Occipital lobe (tissue), 2 donors: ENCODE measurements around the gene RUBCNL. TPM values are rescaled to one million over a fixed set of nuclear protein-coding genes. Genes with fewer than 3 reads are reported as not detected.
"Not testable (repeated sequence)": the region's sequence is repeated elsewhere in the genome, so short reads cannot be mapped to it uniquely, and the experiment has no call there.

ENCODE experiments used
- DNase-seq: peaks from one replicate; lab custom pipeline; 2025; lab: John Stamatoyannopoulos, UW
- total RNA-seq: library from RNA; depleted of rRNA; stranded (reverse); fragments of >200 nt; gene quantifications from one replicate; pipeline ENCODE4 v1.2.3, GENCODE V29; 2014

The RUBCNL gene, protein sequence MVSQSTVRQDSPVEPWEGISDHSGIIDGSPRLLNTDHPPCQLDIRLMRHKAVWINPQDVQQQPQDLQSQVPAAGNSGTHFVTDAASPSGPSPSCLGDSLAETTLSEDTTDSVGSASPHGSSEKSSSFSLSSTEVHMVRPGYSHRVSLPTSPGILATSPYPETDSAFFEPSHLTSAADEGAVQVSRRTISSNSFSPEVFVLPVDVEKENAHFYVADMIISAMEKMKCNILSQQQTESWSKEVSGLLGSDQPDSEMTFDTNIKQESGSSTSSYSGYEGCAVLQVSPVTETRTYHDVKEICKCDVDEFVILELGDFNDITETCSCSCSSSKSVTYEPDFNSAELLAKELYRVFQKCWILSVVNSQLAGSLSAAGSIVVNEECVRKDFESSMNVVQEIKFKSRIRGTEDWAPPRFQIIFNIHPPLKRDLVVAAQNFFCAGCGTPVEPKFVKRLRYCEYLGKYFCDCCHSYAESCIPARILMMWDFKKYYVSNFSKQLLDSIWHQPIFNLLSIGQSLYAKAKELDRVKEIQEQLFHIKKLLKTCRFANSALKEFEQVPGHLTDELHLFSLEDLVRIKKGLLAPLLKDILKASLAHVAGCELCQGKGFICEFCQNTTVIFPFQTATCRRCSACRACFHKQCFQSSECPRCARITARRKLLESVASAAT
- 5.8 TPM for total RNA-seq

DNA sequence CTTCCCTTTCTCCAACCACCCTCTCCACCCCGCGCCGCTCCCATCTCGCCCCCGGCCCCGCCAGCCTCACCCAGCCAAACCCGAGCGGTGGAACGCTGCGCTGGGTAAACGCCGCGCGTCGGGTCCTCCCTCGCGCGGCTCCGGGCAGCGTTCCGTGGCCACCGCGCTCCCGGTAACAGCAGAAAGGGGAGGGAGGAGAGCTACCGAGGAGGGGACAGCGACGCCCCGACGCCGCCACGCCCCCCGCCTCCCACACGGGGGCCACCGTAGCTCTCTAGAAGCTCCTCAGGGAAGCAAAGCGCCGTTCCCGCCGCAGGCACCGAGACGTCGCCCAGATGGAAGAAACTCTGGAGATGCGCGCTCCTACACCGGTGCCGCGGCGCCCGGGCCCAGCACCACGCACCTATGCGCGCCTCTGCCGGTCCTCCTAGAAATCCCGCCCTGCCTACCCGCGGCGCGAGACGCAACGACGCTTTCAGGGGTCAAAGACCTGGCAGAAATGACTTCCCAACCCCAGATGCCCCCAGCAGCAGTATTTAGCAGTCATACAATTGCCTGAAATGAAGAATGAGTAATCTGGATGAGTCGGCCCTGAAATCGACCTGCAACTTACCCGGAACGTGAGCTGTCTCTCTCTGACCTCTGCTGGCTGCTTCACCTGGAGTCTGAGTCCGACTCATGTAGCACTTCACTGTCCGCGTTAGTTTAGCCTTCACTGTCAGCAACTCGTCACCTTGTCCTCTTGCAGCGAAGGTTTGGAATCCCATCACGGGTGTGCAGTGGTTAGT is at the start of gene RUBCNL:
TSS of gene RUBCNL (minus strand) at position 189 of the 788 bp plus-strand sequence. CDS start 14,777 bp downstream, outside the sequence.
- DNase-seq, result peak; percentile 20

DNA sequence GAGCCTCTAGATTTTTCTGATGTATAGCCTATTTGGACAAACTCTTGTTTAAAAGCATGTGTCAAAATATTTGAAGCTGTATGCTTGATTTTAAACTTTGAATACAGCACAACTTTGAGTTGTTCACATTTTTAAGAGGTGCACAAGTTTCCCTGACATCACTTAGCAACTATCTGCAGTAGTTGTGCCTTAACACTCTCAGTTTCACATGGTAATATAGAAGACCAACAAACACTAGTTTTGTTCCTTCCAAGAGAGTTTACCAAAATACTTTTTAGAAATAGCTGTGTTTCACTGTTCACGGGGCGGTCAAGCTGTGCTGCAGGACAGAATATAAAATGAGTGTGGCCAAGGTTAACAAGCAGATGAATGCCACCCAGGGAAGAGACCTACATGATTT is 42.5 kb upstream of the RUBCNL start:
- not testable (repeated sequence) for DNase-seq

DNA sequence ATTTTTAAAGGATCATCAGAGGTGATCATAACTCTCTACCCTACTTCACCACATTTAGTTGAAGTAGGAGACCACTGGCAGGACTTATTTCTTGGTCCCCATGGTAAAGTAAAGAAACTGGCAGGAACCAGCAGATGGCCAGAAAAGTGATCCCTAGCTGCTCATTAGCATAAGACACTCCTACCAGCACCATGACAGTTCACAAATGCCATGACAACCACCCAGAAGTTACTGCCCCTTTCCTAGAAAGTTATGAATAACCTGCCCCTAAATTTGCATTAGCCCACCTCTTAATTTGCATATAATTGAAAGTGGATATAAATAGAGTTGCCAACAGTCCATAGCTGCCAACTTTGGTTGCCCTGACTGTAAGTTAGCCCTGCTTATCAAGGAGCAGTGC is 18.4 kb upstream of the RUBCNL start:
- no peak for DNase-seq

DNA sequence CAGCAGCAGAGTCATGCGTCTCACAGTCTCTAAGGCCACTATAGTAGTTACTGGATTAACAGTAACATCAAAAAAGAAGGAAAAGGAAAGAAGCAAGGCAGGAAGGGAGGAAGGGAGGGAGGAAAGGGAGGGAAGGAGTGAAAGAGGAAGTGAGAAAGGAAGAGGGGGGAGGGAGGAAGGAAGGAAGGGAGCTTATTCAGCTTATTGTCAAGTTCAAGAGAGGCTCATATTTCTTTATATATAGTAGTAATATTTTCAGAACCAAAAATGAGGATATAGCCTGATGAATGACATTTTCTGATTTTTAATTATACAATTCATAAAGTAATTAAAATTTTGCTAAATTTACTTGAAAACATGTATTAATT is 17.7 kb upstream of the RUBCNL start:
- no peak for DNase-seq

DNA sequence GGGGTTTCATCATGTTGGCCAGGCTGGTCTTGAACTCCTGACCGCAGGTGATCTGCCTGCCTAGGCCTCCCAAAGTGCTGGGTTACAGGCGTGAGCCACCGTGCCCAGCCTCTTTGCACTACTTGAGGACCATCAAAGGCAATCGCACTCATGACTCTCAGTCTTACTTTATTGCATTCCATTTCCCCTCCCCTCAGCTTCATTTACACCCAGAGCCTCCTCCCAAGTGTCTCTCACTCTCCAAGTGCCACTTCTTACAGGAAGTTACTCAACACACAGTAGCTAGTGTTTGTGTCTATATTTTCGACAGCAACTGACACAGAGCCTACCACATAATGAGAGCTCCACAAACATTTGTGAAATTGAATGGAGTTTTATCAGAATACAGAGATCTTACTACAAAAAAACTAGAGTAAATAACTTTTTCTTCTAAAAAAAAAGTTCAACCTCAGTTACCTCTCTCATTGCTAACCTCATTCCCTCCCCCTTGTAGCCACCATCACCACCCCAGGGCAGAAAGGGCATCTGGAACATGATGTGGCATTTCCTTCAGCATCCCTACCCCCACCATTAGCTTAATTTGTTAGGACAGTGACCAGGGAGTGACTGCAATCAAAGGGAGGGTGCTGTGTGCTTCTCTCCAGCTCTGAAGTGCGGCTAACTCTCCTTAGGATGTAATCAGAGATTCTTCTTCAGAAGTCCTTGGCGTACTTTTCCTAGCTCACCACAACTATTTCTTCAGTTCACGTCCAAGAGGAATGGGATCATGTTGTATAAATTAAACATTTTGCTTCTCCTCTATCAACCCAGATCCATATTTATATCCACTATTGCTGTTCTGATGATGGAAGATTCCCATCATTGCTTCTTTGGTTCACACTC is 17.0 kb upstream of the RUBCNL start:
- DNase-seq, result no peak

DNA sequence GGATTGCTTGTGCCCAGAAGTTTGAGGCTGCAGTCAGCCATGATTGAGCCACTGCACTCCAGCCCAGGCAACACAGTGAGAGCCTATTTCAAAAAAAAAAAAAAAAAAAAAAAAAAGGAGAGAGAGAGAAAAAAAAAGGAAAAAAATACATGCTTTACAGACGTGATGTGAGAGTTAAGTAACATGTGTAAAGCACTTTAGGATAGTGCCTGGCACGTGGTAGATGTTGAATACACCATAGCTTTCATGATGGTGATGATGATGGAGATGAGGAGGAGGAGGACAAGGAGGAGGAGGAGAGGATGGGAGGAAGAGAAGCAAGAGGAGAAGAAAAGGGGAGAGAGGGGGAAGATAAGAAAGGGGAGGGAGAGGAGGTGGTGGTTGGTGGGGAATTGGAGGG is 15.1 kb upstream of the RUBCNL start:
- DNase-seq, result no peak

DNA sequence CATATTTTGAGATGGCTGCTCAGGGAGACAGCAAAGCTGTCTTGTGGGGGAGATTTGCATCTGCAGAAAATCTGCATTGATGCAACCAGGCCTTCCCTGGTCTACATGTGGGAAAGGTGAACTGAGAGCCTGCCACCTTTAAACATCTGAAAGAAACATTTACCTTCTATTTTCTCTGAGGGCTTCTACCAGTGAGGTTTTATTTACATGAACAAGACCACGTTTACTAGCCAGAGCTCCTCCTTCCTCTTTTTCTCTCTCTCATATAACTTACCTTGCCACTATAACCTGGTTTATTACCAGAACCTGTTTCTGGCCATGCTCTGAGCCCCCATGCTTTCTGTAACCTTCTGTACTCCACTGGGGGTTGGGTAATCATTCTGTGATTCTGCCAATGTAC is 14.4 kb upstream of the RUBCNL start:
- DNase-seq, result no peak

DNA sequence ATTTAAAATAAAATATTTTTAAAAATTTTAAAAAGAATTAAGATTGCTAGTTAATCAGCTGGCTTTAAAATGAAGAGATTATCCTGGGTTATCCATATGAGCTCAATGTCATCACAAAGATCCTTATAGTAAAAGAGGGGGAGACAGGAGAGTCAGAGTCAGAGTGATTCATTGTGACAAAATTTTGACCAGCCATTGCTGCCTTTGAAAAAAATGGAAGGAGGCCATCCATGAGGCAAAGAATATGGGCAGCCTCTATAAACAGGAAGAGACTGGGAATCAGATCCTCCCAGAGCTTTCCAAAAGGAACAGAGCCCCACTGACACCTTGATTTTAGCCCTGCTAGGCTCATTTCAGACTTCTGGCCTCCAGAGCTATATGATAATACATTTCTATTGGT is 9.3 kb upstream of the RUBCNL start:
- no peak for DNase-seq

DNA sequence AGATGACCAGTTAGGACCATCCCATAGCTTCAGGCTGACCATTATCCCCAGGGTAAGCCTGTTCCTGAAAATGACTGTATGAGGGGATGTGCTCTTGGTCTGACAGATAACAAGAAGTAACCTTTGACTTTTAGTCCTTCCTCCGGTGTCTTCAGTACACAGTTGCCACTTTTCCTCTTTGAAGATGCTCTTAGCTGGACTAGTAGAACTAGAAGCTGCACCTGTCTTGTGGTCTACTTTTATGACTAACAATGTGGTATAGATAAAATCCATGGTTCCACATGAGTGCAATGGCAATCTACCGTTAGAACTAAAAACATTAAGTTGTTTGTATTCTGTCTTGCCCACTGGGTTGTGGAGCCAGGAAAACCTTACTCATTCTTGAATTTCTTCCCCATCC is 5.9 kb upstream of the RUBCNL start:
- DNase-seq, result no peak

DNA sequence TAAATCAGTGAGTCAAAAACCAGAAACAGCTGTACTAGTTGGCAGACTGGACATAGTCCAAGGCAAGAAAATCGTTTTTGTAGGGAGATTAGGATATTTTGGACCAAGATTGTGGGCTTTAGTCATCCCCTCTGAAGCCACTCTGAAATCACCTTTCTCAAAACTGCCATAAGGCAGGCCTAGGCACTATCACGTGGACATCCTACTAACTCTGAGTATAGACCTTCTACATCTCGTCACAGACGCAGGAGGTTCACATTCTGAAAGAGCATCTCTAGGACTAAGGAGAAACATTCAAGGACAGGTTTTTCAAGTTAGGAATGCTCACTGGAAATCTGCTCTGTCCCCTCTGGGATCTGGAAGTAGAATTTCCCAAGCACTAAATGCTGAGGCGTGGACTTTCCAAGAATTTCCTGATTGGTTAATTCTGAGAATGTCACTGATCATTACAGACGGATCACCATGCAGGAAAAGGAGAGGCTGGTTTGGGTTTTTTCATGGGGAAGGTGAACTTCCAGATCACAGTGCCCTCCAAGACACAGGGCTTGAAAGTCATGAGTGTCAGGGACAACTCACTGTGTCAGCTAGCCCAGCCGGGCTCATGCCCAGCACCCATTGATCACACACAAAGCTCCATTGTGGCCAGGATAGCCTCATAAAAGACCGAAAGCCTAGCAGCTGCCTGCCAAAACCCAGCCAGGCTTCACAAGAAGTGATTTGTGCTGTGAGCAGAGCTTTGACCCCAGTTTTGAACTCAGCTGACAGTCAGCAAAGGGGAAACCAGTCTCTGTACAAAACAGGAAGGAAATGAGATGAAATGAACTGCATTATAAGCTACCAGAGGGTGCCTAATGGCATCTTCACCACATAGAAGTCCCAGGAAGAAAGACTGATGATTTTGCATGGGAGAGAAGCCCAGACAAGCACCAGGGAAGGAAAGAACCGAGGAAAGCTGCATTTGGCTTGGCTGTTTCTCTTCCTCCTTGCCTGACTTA is 2.7 kb upstream of the RUBCNL start:
- DNase-seq, result peak; percentile 86

DNA sequence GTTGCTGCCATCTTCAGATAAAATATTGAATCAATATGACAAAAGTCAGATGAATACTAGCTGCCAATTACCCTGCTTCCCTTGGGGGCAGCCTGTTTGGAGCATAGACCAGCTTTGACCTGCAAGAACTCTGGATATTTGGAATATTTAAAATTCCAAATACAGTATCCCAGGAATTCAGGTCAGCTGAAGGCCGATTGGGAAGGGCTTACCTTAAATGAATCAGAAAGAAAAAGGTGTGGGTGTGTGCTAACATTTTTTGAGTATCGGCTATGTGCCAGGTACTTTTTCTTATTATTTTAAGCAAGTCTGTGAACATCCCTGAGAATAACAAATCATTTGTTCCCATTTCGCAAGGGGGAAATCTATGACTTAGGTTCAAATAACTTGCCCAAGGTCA is 1.8 kb upstream of the RUBCNL start:
- no peak for DNase-seq

DNA sequence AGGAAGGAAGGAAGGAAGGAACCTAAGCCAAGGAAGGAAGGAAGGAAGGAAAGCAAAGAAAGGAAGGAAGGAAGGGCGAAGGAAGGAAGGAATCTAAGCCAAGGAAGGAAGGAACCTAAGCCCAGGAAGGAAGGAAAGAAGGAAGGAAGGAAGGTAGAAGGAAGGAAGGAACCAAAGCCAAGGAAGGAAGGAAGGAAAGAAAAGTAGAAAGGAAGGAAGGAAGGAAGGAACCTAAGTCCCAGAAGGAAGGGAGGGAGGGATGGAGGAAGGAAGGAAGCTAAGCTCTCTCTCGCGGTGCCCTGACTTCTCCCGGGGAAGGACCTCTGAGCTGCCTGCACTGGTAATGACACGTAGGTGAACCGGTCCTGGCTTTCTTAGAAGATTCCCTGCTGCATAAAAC is 1.3 kb upstream of the RUBCNL start:
- no peak for DNase-seq

DNA sequence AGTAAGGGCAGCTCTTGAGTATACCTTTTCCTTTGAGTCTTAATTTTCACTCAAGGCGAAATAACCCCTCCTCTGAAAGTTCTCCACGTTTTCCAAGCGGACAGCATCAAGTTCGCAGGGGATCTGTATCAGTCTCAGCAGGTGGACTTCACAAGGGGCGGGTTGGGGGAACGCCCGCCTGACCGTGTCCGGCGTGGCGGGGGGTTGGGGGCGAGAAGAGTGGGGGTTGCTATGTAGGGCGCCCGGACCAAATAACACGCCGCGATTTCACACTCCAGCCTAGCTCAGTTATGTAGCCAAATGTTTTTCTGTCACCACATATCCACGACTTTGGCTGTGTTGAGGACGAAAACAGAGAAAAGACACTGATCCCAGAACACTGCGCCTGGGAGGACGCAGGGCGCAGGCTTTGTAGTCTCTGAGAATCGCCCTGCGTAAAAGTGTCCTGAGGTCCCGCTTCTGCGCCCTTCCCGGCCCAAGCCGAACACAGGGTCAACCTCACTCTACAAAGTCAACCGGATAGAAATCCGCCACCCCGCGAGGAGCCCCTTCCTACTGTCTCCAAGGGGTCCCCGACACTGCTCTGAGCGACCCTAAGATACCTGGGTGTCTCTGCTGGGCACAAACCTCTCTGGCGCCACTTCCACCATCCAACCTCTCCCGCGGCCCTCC is 524 bp downstream of the RUBCNL start:
- DNase-seq, result no peak

DNA sequence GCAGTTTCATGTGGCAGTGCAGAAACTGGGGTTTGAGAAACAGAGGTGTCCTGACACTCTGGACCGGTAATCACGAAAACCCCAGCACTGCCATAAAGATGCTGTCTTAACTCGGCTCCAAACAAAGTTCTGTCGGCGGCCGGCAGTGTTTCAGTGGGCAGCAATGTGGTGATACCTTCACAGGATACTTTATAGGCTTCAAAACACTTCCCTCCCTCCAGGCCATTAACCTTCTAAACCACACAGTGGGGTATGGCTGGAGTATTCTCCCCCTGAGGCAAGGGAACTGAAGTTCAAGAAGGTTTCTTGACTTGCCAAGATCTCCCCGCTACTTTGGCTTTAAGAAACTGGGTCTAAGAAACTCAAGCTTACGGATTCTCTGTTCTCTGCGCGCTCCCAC is 1.1 kb downstream of the RUBCNL start:
- DNase-seq, result no peak

DNA sequence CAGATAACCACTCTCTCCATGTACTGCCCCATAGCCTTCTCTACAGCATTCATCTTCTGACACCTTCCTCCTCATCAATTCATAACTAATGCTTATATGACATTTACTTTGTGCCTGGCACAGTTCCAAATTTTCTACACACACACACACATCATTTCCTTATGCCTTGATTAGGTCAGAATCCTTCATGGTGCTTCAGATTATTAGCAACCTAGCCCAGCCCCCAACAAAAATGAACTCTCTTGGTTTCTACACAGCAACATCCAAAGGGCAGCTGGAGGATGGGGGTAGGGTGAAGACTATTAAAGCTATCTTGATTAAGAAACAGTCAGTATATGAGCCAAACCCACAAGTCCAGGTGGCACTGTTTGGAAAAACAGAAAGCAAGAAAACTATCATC is 3.7 kb downstream of the RUBCNL start:
- no peak for DNase-seq

DNA sequence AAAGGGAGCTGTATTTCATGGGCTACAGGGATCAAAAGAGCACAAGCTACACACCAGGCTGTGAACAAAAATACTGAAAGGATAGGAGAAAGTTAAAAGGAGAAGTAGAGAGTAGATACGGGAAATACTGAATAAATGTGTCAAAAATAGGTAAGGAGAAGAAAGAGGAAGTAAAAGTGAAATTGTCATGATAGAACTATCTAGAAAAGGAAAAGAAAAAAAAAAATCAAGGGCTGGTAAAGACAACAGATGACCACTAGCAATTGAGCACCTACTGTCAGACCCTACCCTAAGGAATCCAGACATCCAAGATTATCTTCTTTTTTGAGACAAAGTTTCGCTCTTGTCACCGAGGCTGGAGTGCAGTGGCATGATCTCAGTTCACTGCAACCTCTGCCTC is 4.8 kb downstream of the RUBCNL start:
- DNase-seq, result no peak

DNA sequence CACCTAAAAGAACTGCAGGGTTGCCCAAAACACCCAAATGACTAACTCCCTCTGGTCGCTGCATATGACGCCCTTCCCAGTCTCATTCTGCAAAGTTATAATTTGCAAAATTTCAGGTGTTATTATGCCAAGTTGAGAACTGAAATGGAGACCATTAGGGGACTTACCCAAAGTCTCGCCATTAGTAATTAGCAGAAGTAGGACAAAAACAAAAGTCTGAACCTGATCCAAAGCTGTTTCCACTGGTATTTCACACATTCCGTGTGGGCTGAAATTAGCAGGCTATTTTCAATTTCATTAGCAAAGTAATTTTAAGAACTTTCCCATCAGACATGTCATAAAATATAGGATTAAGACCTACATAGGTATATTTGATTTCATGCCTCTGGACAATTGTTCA is 6.8 kb downstream of the RUBCNL start:
- DNase-seq, result no peak

DNA sequence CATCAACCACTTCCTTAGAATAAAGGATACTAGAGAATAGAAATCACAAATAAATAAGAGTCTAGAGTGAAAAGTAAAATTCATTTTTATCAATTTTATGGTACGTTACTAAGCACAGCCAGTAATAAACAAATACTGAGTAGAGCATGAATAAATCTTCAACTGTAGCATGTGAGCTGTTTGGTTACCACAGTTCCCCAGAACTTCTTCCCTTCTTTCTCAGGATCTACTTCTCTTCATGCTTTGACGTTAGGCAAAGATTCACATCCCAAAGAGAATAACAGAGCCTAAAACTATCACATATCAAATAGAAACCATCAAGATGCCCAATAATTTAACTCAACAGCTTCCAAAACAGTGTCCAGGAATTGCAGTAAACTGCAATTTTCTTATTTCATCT is 7.4 kb downstream of the RUBCNL start:
- no peak for DNase-seq

DNA sequence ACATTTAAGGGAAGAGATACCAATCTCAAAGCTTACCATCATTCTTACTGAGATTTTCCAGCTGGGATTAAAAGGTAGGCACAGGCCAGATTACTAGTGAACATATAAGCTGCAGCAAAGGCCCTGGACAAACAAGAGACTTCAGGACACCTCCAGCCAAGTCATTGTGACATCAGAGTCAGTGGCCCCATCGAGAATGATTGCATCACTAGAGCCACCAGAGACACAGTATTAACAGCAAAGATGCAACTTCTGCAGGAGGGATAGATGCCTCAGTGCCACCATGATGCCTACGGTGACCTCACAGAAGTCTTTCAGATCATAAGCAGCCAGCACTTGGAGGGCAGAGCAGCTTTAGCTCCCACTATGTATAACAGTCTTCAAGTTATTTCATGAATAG is 8.6 kb downstream of the RUBCNL start:
- no peak for DNase-seq

DNA sequence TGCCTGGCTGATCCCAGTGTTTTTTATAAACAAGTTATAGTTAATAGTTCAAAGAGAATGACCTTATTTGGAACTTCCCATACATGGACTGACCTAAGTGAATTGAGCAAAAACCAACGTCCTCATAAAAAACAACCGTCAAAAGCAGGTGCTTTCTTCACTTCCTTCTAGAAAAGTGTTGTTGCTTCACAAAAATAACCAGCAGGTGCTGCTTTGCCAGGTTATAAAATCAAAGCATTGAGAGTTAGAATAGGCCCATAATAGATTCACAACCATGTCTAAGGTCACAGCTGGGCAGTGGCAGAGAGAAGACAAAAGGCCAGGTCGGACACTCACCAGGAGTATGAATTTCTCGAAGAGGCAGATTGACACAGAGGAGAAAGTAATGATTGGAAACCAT is 9.5 kb downstream of the RUBCNL start:
- DNase-seq, result no peak
